ENCODE data around the gene NELFB.
"Not testable (repeated sequence)": the region's sequence is repeated elsewhere in the genome, so short reads cannot be mapped to it uniquely, and the experiment has no call there.

The NELFB gene

GRCh38 chr9:137234758-137235423, 20.2 kb upstream of the NELFB start:
- no peak for DNase-seq

GRCh38 chr9:137235424-137236237, 19.5 kb upstream of the NELFB start:
- no peak for DNase-seq

DNA sequence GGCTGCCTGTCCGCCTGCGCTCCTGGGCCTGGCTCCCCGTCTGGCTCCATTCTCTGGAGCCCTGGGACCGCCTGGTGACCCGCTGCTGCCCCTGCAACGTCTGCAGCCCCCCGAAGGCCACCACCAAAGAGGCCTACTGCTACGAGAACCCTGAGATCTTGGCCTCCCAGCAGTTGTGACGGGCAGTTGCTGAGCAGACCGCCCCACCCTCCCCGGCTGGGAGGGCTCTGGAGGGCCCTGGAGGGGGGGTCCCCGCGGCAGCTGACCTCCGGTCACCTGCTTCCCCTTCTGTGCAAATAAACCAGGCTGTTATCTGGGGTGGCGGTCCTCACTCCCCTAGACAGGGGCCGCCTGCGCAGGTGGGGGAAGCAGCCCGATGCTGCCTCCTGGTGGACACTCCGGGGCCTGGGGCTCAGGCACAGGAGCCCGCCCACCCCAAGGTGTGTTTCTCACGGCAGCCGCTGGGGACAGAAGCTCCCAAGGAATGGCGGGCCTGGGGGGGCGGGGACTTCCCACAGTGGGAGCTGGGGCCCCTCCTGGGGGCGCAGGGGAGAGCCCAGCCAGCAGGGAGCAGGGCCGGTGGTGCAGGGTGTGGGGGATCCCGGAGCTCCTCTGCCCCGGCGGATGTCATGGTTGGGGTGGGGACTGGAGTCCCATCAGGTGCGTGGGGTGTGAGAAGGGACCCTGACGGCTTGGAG, 18.7 kb upstream of the NELFB start:
- DNase-seq = peak; percentile 93

GRCh38 chr9:137236936-137237421, 18.1 kb upstream of the NELFB start:
- no peak for DNase-seq

GRCh38 chr9:137237759-137238726, 17.1 kb upstream of the NELFB start:
- peak; percentile 50 for DNase-seq

- DNase-seq = not testable (repeated sequence)
These were observed 15.5 kb upstream of the NELFB start for GRCh38 chr9:137239541-137240200.

GRCh38 chr9:137240318-137240840, 14.7 kb upstream of the NELFB start:
- DNase-seq = peak; percentile 43

DNA sequence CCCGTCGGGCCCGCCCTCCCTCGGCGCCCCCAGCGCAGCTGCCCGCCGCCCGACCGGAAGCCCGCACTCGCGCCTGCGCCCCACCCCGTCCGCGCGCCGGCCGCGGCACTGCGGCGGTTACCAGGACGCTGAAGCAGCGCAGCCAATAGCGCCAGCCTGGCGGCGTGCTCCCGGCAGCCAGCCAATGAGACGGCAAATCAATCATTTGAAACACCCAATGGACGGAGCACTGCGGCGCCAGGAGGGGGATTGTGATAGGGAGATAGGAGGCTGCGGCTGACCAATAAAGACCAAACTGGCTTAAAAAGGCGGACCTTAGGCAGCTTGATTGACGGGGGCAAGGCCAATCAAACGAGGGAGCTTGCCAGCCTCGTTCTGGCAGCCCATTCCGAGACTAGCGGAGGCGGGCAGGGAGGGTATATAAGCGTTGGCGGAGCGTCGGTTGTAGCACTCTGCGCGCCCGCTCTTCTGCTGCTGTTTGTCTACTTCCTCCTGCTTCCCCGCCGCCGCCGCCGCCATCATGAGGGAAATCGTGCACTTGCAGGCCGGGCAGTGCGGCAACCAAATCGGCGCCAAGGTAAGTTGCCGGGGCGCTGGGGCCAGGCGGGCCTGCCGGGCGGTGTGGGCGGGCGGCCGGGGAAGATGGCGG, 14.2 kb upstream of the NELFB start, which contains the start of gene TUBB4B:
Gene TUBB4B, plus strand, starts transcription at position 447 of the 649 bp plus-strand sequence. Its CDS starts 74 bp downstream, at position 521.
- peak; percentile 99 for DNase-seq

GRCh38 chr9:137241490-137242268, 13.4 kb upstream of the NELFB start:
- no peak for DNase-seq

DNA sequence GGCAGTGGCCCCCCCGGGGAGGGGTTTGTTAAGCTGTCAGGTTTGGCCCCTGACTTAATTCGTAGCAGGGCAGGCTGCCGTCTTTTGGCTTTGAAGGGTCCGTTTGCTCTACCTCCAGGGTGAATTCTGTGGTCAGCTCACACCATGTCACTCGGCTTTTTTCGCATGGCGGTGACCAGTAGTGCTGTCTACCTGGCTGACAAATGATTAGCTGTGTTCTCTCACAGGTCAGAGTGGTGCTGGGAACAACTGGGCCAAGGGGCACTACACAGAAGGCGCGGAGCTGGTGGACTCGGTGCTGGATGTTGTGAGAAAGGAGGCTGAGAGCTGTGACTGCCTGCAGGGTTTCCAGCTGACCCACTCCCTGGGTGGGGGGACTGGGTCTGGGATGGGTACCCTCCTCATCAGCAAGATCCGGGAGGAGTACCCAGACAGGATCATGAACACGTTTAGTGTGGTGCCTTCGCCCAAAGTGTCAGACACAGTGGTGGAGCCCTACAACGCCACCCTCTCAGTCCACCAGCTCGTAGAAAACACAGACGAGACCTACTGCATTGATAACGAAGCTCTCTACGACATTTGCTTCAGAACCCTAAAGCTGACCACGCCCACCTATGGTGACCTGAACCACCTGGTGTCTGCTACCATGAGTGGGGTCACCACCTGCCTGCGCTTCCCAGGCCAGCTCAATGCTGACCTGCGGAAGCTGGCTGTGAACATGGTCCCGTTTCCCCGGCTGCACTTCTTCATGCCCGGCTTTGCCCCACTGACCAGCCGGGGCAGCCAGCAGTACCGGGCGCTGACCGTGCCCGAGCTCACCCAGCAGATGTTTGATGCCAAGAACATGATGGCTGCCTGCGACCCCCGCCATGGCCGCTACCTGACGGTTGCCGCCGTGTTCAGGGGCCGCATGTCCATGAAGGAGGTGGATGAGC, 12.6 kb upstream of the NELFB start:
- no peak for DNase-seq

GRCh38 chr9:137243266-137243625, 11.9 kb upstream of the NELFB start:
- DNase-seq = not testable (repeated sequence)

DNA sequence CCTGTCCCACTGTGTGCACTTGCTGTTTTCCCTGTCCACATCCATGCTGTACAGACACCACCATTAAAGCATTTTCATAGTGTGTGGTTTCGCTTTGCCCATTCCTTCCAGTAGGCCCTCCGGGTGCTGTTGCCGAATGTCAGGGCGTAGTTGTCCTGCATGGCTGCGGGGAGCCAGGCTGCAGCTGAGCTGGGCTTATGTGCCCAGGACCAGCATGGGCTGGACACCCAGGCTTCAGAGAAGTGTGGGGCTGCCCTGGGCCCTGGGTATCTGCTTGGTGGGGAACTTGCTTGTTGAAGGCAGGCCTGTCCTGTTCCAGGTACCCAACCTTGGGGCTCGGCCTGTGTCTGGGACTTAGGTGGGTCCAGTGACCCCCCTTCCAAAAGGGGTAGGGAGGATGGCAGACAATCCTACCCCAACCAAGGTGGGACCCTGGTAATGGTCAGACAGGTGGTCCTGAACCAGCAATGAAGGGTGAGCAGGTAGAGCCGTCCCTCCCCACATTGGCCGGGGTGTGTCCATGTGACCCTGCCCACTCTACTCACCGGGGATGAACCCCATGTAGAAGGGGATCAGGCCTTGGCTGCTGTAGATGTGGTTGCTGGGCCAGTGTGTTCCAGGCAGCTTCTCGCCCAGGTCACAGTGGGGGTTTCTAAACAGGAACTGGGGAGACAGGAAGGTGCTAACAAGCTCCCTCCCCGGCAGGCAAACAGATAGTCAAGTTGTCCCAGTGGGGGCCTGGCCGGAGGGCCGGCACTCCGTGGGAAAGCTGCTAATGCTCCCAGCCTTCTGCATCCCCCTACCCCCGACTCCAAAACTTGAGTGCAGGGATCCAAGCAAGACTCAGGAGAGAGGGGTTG, 11.3 kb upstream of the NELFB start:
- DNase-seq = no peak

- DNase-seq = peak; percentile 41
These were observed 10.4 kb upstream of the NELFB start for GRCh38 chr9:137244486-137245449.

GRCh38 chr9:137245450-137246421, 9.4 kb upstream of the NELFB start:
- DNase-seq = no peak
